Stimulated activated CD4-positive, alpha-beta T cell treated with anti-CD3 and anti-CD28 coated beads, Interleukin-1b, Interleukin-23, amount 100 ng/mL, for 4 hours (primary cell): ENCODE data around the gene ASB6.
"Not testable (repeated sequence)": the region's sequence is repeated elsewhere in the genome, so short reads cannot be mapped to it uniquely, and the experiment has no call there.

Experiments used
- DNase-seq, 2 donors: peaks; one replicate each; pipeline ENCODE4 v3.0.0-alpha.2; 2020; ENCODE audit warnings: low read depth in 2 of 2

The ASB6 gene

DNA sequence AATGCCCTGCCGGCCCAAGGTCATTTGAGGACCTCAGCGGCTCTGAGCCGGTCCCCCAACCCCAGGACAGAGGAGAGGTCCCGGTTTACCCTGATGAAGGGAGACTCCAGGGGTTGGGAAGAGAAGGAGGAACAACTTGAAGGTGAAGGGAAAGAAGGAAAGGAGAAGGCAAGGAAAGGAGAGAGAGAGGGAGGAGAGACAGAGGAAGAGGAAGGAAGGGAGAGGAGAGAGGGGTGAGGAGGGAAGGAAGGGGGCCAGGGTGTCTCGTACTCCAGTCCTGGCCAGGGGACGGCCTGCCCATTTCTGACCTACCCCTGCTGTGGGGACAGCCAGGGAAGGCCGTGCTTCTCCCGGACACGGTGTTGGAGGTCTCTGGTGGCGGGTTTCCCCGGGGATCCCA lies 25.4 kb upstream of the ASB6 start:
- DNase-seq = no peak

DNA sequence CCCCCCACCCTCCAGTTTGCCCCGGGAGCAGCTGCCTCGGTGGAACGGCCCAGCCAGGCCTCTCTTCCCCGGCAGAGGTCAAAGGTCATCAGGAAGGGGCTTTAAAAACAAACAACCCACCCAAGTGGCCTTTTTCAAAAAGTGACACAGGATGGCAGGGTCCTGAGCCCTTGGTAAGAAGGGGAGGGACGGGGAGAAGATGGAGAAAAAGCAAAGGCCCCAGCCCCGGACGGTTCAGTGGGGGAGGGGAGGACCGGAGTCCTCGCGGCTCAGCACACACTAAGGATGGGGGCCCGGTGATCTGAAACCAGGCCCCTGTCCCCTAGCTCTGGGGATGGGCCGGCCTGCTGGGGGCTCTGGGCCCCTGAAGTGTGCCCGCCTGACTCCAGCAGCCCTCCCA lies 24.6 kb upstream of the ASB6 start:
- DNase-seq = no peak

- DNase-seq = no peak
Measured at GRCh38 chr9:129665814-129666520, 24.0 kb upstream of the ASB6 start.

- DNase-seq = peak; percentile 23 to 32
Measured at GRCh38 chr9:129665389-129665775, 23.4 kb upstream of the ASB6 start, which contains the start of gene PRRX2. Gene PRRX2, plus strand, starts transcription at chr9:129665647. Its CDS starts 221 bp downstream, at chr9:129665868.

DNA sequence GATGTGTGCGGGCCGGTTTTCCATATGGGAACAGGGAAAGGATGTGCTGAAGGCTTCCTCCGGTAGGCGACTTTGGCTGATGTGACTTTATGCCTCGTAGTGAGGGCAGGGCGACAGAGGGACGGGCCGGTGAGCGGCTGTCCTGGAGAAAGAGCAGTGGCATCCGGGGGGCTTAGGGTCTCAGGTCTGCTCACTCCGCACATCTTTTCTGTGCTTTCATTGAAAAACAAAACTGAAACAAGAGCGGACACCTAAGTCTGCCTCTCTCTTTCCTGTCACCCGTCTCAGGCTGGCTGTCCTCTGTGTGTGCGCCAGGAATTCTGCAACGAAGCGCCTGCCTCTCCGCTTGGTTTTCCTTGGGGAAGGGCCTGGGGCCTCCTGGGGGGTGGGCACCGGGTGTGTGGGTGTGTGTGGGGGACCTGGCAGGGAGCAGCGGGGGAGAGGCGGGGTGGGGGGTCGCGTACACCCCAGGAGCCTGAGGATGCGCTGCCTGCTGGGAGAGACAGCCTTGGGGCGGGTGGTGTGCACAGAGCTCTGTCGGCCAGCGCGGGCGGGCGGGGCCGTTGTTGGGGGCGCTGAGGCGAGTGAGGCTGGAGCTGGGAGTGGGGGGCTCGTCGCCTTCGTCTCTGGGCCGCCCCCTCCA lies 22.9 kb upstream of the ASB6 start:
- DNase-seq = no peak

DNA sequence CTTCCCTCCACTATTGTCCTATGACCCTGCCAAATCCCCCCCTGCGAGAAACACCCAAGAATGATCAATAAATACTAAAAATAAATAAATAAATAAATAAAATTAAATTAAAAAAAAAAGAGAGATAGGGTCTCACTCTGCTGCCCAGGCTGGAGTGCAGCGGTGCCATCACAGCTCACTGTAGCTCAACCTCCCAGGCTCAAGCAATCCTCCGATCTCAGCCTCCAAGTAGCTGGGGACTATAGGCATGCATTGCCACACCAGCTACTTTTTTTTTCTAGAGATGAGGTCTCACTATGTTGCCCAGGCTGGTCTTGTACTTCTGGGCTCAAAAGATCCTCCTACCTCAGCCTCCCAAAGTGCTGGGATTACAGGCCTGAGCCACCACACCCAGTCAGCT lies 20.3 kb upstream of the ASB6 start:
- not testable (repeated sequence) for DNase-seq

GRCh38 chr9:129661029-129661428 lies 19.1 kb upstream of the ASB6 start:
- DNase-seq = no peak

GRCh38 chr9:129656795-129657390 lies 14.9 kb upstream of the ASB6 start:
- DNase-seq = no peak

DNA sequence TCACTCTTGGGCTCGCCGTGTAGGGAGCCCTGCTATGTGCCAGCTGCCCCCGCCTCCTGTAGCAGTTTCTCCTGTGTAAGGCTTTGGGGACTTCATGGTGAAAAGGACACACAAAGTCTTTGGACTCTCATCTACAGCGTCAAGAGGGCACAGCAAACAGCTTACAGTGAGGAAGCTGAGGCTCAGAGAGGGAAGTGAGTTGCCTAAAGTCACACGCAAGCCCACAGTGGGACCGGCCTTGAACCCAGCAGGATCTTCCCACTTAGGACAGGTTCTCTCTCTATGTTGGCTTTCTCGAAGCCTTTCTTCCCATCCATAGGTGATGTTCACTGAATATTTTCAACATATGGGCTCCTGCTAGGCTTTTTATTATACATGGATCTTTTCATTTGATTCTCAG lies 13.7 kb upstream of the ASB6 start:
- DNase-seq = no peak

- DNase-seq = no peak
Measured at GRCh38 chr9:129655154-129655553, 13.2 kb upstream of the ASB6 start.

DNA sequence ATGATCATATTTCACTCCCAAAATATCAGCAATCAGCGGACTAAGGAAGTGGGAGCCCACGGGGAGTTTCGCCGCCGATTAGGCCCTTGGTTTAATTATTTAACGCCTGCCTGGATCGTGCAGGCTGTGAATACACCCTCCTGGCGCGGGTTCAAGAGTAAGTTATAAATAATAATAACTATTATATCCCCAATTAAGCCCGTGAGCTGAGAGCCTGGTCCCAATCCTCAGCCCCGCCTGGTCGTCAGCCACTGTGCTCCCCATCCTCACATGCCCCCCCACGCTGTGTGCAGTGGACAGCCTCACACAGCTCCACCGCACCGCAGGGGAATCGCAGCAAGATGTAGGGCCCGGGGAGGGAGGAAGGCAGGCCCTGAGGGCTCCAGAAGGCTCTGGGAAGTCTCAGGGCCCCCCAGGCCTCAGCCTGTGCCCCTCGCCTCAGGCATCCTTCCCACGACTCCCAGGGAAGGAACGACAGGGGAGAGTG lies 12.6 kb upstream of the ASB6 start:
- DNase-seq = no peak

DNA sequence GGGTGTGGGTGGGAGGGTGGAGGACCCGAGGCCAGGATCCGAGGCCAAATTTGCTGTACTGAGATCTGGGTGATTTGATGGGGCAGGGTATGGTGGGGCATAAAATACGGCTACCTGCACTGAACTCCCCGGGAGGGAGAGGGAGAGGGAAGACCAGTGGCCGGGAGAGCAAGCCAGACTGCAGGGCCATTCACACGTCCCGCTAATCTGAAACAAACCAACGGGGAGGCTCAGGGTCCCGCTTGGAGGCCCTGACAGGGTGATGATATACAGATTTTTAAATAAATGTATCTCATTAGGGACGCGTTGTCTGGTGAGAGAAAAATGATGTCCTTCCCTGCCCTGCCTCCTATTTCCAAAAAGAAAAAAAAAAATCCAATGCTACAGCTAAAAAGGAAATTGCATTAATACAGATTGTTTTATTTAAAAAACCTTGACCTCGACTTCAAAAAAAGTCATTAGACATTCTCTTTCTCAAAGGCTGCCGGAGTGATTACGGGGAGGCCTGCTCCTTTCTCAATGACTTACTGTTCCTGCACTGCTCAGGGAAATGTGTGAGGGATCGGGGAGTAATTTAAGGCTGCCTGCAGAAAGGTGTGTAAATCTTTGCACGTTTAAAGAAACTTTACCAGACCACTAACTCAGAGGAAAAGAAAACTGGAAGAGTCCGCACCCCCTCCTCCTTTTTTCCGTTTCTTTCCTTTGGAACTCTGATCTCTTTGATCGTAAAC lies 12.0 kb upstream of the ASB6 start:
- no peak for DNase-seq

- no peak for DNase-seq
Measured at GRCh38 chr9:129650680-129651235, 8.8 kb upstream of the ASB6 start.

DNA sequence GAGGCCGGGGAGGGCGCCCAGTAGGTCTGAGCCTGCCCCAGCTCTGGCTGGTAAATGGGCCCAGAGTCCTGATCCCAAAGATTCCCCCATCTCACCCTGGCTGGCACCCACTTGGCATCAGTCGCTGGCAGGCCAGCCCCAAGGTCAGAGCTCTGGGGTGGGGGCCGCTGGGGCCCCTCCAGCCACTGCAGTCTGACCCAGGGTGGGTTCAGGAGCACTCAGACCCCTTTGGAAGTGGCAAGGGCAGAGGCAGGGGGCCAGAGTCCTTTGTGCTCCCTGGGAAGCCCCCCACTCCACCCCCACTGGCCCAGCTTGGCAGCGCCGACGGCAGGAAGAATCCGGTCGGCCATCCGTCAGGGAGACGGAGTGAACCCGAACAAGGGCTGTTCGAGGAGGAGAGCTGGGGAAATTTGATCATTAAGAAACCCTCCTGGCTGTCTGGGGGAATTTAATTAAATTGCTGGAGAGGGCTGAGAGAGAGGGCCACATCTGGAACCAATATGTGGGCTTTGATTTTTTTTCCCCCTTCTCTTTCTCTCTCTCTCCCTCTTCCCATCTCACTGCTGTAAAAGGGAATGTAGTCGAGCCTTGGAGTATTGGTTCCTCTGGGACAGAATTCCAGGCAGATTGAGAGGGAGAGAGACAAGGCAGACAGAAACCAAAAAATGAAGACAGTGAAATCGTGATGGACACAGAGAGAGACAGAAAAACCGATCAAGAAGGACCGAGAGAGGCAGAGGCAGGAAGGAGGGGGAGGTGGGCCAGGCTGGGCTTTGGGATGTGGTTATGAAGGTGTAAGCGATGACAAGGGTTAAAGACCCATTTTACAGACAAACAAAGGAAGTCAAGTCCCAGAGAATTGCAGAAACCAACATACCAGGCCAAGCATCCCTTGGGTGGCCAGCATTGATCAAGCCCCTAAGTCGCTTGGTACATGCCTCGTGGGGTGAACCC lies 8.1 kb upstream of the ASB6 start:
- no peak for DNase-seq

DNA sequence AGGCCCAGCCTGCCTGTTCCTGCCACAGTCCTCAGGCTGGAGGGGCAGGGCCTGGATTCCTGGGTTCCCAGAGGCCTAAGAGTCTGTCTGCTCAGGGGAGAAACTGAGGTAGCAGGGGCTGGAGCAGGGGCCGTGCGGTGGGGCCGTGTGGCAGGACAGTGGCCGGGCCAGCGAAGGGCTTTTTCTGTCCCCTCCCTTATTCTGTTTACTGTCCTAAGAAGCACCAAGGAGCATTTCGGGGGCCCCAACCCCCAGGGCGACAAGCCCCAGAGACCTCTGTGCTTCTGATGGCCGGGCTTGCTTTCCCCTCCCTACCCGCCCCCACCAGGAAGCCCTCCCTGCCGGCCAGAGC lies 6.8 kb upstream of the ASB6 start:
- DNase-seq = no peak

- no peak for DNase-seq
Measured at GRCh38 chr9:129648092-129648763, 6.3 kb upstream of the ASB6 start.

DNA sequence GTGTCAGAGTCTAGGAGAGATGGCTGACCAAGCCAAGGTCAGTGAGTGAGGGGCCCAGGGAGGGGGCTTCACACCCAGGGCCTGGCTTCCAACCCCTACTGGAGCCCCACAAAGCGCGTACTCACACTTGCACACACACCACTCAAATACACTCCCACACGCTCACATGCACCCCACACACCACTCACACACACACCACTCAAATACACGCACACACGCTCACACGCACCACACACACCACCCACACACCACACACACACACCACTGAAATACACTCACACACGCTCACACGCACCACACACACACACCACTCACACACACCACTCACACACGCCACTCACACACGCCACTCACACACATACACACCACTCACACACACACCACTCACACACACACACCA lies 5.7 kb upstream of the ASB6 start:
- no peak for DNase-seq

GRCh38 chr9:129646654-129647053 lies 4.7 kb upstream of the ASB6 start:
- DNase-seq = no peak

GRCh38 chr9:129646252-129646651 lies 4.3 kb upstream of the ASB6 start:
- DNase-seq = no peak

- no peak for DNase-seq
Measured at GRCh38 chr9:129644902-129645301, 3.0 kb upstream of the ASB6 start.
